Measurements from ENCODE around the gene KLHL42.
"Not testable (repeated sequence)": the region's sequence is repeated elsewhere in the genome, so short reads cannot be mapped to it uniquely, and the experiment has no call there.

KLHL42 gene

GRCh38 chr12:27743601-27744000 is 36.4 kb upstream of the KLHL42 start:
- TF ChIP-seq CTCF (IDR thresholded peaks at IDR 0.05) = no peak
- Histone ChIP-seq H3K27me3 (no peaks in the 10 kb centered on the region), H3K27ac (no peak overlapping the region), H3K36me3 (peaks cover 20% of the 10 kb centered on the region), H3K9me3 (no peaks in the 10 kb centered on the region), H3K4me3 (ENCODE audit: low read depth in 1 of 2, low read length in 1 of 2) (no peak overlapping the region), H3K4me1 (ENCODE audit: control insufficient read depth in 1 of 2, insufficient read depth in 1 of 2, low read depth in 1 of 2, low read length in 1 of 2) (peaks cover 0 to 7% of the 10 kb centered on the region in 2 experiments)

- H3K27ac ChIP-seq; H3K36me3 ChIP-seq; H3K4me1 ChIP-seq (ENCODE audit: control insufficient read depth in 1 of 2, insufficient read depth in 1 of 2, low read depth in 1 of 2, low read length in 1 of 2); H3K27me3 ChIP-seq; H3K4me3 ChIP-seq (ENCODE audit: low read depth in 1 of 2, low read length in 1 of 2); H3K9me3 ChIP-seq: not testable (repeated sequence)
Measured at GRCh38 chr12:27745734-27746133, 34.3 kb upstream of the KLHL42 start.

GRCh38 chr12:27747111-27747820 is 32.8 kb upstream of the KLHL42 start:
- TF ChIP-seq CTCF (IDR thresholded peaks at IDR 0.05) = no peak
- H3K27ac ChIP-seq = no peak overlapping the region

GRCh38 chr12:27751386-27752047 is 28.5 kb upstream of the KLHL42 start:
- Histone ChIP-seq H3K9me3 (no peaks in the 10 kb centered on the region), H3K4me1 (ENCODE audit: control insufficient read depth in 1 of 2, insufficient read depth in 1 of 2, low read depth in 1 of 2, low read length in 1 of 2) (peaks cover 0 to 7% of the 10 kb centered on the region in 2 experiments), H3K27ac (no peak overlapping the region), H3K4me3 (ENCODE audit: low read depth in 1 of 2, low read length in 1 of 2) (no peak overlapping the region), H3K27me3 (no peaks in the 10 kb centered on the region), H3K36me3 (peaks cover 8% of the 10 kb centered on the region)
- no peak for TF ChIP-seq CTCF (IDR thresholded peaks at IDR 0.05)

More at GRCh38 chr12:27747111-27747820, 32.8 kb upstream of the KLHL42 start:
- peaks cover 0 to 7% of the 10 kb centered on the region in 2 experiments for H3K4me1 ChIP-seq (ENCODE audit: control insufficient read depth in 1 of 2, insufficient read depth in 1 of 2, low read depth in 1 of 2, low read length in 1 of 2)
- no peaks in the 10 kb centered on the region for H3K27me3 ChIP-seq
- H3K4me3 ChIP-seq (ENCODE audit: low read depth in 1 of 2, low read length in 1 of 2) = no peak overlapping the region
- no peaks in the 10 kb centered on the region for H3K9me3 ChIP-seq
- H3K36me3 ChIP-seq = peaks cover 9% of the 10 kb centered on the region

- H3K9me3 ChIP-seq = no peaks in the 10 kb centered on the region
- H3K4me3 ChIP-seq (ENCODE audit: low read depth in 1 of 2, low read length in 1 of 2) = no peak overlapping the region
- H3K36me3 ChIP-seq = peaks cover 8% of the 10 kb centered on the region
- no peaks in the 10 kb centered on the region for H3K27me3 ChIP-seq
- H3K27ac ChIP-seq = no peak overlapping the region
- TF ChIP-seq CTCF (IDR thresholded peaks at IDR 0.05) = no peak
- no peaks in the 10 kb centered on the region for H3K4me1 ChIP-seq (ENCODE audit: control insufficient read depth in 1 of 2, insufficient read depth in 1 of 2, low read depth in 1 of 2, low read length in 1 of 2)
Measured at GRCh38 chr12:27754795-27755194, 25.2 kb upstream of the KLHL42 start.

GRCh38 chr12:27756670-27757195 is 23.3 kb upstream of the KLHL42 start:
- H3K27ac ChIP-seq = no peak overlapping the region
- H3K36me3 ChIP-seq = peaks cover 8% of the 10 kb centered on the region
- no peak overlapping the region for H3K4me3 ChIP-seq (ENCODE audit: low read depth in 1 of 2, low read length in 1 of 2)
- H3K27me3 ChIP-seq = no peaks in the 10 kb centered on the region
- H3K4me1 ChIP-seq (ENCODE audit: control insufficient read depth in 1 of 2, insufficient read depth in 1 of 2, low read depth in 1 of 2, low read length in 1 of 2) = no peaks in the 10 kb centered on the region
- no peaks in the 10 kb centered on the region for H3K9me3 ChIP-seq
- no peak for TF ChIP-seq CTCF (IDR thresholded peaks at IDR 0.05)
